ENCODE data around the gene SLC44A3.

SLC44A3 gene

GRCh38 chr1:94942171-94943128 lies 122.3 kb downstream of the SLC44A3 start:
- no peaks in the 10 kb centered on the region for H3K9me3 ChIP-seq (ENCODE audit: low read length)
- no peak overlapping the region for H3K9ac ChIP-seq (ENCODE audit: low read length)
- no peaks in the 10 kb centered on the region for H3K27me3 ChIP-seq (ENCODE audit: control insufficient read depth in 1 of 2, insufficient read depth in 2 of 2, low read length in 2 of 2)
- H3K4me1 ChIP-seq (ENCODE audit: insufficient read depth, low read length): peaks cover 8% of the 10 kb centered on the region
- no peak overlapping the region for H3K27ac ChIP-seq (ENCODE audit: low read depth, low read length)
- no peaks in the 10 kb centered on the region for H3K36me3 ChIP-seq (ENCODE audit: insufficient read depth, low read length)
- no peak overlapping the region for H3K4me3 ChIP-seq (ENCODE audit: low read depth in 1 of 2, low read length in 2 of 2)
